Activated gamma-delta T cell (primary cell): ENCODE data around the gene SPACA4.

Source experiments
- DNase-seq: peaks from one replicate; lab custom pipeline; 2025; lab: John Stamatoyannopoulos, UW

Gene SPACA4

DNA sequence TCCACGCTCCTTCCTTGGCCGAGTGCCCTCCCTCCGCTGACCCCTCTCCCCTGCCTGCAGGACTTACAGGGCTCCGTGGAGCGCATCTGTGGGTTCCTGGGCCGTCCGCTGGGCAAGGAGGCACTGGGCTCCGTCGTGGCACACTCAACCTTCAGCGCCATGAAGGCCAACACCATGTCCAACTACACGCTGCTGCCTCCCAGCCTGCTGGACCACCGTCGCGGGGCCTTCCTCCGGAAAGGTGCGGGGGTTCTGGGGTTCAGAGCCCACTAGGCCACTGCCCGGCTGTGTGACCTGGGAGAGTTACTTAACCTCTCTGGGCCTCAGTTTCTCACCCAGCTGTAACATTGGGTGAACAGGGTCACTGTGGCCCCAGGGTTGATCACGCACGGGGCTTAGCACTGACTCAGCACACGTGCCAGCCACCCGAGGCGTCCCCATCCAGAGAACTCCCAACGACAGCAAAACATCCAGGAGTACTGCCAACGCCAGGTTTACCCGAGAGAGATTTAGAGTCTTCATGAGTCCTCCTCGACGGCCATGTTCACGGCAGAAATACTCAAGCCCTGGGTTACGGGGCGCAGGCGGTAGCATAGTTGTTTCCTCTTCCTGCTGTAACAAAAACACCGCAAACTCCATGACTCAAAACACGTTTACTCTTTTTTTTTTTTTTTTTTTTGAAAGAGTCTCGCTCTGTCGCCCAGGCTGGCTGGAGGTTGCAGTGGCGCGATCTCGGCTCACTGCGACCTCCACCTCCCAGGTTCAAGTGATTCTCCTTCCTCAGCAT lies 9.7 kb upstream of the SPACA4 start:
- DNase-seq, result no peak

DNA sequence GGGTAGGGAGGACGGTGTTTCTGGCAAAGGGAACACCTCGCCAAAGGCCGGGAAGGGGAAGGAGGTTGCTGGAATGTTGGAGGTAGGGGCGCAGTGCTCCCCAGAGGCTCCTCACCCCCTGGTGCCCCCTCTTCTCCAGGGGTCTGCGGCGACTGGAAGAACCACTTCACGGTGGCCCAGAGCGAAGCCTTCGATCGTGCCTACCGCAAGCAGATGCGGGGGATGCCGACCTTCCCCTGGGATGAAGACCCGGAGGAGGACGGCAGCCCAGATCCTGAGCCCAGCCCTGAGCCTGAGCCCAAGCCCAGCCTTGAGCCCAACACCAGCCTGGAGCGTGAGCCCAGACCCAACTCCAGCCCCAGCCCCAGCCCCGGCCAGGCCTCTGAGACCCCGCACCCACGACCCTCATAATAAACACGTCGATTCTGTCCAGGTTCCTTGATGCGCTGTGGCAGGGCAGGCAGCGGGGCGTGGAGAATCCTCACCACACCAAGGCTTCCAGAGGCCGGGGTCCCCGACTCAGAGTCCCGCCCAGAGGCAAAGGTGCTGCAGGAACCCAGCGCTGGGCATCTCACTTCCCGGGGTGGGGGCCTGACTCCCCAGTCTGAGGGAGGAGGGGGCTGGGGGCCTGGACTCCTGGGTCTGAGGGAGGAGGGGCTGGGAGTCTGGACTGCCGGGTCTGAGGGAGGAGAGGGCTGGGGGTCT lies 7.4 kb upstream of the SPACA4 start:
- no peak for DNase-seq

GRCh38 chr19:48600679-48601417 lies 5.7 kb upstream of the SPACA4 start:
- no peak for DNase-seq

- no peak for DNase-seq
These were observed 3.5 kb upstream of the SPACA4 start for GRCh38 chr19:48603001-48603400.

DNA sequence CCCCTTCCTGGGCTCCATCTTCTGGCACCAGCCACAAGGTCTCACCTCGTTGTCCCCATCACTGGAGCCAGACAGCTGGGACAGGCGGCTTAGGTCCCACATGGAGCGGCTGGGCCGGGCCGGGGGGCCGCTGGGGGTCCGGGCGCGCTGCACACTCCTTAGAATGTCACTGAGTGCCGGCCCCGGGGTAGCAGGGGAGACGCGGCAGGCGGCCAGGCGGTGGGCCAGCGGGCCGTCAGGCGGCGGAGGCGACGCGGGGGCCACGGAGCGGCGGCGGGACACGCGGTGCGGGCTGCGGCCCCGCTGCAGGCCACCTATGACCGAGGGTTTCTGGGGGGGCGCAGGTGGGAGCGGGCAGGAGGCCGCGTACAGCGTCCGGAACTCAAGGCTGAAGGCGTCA lies 3.1 kb upstream of the SPACA4 start:
- no peak for DNase-seq

GRCh38 chr19:48603850-48604249 lies 2.7 kb upstream of the SPACA4 start:
- DNase-seq, result no peak

DNA sequence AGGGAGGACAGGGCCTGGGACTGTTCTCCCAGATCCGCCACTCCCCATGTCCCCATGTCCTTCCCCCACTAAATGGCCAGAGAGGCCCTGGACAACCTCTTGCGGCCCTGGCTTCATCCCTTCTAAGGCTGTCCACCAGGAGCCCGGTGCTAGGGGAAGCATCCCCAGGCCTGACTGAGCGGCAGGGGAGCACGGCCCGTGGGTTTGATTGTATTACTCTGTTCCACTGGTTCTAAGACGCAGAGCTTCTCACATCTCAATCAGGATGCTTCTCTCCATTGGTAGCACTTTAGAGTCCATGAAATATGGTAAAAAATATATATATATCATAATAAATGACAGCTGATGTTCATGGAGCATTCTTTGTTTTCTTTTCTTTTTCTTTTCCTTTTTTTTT lies 815 bp downstream of the SPACA4 start:
- DNase-seq, result no peak

DNA sequence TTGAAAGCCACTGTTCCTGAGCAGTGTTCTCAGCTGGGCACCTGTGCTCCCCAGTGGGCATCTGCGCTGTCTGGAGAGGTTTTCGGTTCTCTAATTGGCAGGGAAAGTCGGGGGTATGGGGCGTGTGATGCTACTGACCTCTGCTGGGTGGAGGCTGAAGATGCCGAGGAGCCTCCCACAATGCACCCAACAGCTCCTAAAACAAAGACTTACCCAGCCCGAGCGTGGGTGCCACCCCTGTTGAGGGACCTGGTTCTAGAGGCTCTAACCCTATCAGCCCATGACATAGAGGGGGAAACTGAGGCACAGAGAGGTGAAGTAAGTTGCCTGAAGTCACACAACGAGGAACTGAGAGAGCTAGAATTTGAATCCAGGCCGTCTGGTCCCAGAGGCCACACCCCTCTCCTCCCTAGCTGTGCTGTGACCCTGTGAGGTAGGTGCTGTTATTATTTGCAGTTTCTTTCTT lies 2.3 kb downstream of the SPACA4 start:
- no peak for DNase-seq

DNA sequence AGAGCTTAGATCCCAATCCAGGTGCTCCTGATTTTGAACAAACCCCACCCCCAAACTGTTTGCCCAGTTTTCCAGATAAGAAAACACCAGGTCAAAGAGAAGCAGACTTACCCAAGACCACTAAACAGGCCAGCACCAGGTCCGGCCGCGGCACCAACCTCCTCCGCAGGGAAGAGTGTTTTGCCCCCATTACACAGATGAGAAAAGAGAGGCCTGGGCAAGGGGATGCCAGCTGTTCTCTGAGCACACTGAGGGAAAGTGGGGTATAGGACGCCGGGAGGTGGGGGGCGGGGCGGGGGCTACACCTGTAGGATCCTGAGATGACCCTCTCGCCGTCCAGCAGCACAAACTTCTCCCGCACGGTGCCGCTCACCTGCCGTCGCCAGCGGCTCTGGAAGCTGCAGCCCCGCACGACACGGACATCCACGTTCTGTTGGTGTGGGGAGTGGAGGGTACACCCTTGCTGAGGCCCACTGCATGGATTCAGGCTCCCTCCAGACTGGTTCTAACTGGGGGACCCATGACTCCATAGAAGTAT lies 3.1 kb downstream of the SPACA4 start:
- DNase-seq, result no peak

DNA sequence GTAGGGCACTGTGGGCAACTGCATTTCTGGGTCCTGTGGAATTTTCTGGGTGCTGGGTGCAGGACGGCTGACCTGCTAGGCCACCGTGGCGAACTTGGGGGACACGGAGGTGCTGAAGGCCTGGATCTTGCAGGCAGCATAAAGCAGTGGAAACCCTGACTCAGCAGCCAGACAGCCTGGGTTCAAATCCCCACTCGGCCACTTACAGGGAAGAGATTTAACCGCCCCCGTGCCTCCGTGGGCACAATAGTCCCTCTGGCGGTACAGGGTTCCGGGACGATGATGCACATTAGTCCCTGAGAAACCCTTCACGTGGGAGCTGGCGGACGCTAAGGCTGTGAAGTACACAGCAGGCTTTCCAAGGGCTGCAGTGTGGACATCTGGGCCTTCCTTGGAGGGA lies 5.3 kb downstream of the SPACA4 start:
- DNase-seq, result no peak

DNA sequence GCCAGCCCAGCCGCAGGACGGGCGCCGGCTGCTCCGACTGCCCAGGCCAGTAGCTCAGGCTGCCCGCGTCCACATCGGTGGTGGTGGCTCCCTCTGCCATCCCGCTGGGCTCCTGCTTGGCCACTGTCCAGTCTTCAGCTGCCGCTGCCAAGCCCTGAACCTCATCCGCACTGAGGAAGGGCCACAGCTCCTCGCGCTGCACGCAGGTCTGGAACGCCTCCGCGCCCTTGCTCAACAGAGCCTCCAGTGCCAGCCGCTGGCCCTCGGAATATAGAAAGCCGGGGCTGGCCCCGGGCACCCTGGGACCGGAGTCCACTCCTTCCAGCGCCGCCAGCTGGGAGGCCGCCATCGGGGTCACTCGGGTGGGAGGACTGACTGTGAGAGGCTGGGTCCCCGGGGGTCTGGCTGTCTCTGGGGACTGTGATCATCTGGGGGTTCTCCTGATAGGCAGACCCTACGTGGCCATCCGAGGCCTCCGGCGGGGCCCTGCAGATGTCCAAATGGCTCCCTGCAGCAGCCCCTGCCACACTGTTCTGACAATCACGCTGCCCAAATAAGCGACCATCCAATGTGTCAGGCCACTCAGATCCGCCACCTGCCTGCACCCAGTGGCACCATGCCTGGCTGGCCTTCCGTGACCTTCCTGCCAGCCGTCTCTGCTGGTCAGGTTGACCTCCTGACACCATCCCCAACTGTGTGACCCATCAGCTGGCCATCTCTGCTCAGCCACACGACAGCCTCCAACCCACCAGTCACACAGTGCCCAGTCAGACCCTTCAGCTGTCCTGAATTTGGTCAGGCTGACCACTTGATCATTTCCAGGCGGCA lies 6.7 kb downstream of the SPACA4 start:
- DNase-seq, result no peak

- no peak for DNase-seq
These were observed 7.4 kb downstream of the SPACA4 start for GRCh38 chr19:48613852-48614435.

DNA sequence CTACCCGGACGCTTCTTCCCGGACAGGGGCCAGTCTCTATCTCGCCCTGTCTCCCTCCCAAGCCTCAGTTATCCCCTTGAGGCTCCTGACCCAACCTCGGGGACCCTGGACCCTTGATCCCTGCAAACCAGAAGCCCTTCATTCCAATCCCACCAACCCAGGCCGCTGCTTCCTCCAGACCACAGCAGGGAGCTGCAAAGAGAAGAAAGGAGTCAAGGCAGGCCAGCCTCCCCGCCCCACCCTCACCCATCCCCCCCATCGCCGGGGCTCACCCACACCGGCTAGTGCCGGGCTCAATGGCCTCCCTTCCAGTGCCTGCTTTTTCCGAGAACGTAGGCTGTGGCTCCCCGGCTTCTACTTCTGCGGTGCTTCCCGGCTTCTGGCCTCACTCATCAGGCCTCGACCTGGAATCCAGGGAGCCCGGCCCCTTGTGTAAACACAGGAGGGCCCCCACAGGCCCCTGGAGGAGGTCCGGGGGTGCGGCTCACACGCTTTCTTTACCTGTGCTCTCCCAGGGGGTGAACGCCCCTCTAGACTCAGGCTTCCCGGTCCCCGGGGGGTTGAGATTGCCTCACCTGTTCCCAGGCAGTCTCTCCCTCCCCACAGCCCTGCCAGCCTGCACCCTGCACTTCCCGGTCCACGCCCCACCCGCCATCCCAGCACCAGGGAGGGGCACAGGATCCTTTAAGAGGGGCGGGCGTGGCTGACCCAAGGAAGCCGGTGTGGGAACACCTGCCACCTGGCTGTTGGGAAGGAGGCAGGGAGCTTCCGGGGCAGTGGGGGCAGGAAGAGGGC lies 8.1 kb downstream of the SPACA4 start, which contains the start of gene FAM83E:
FAM83E (minus strand) TSS at position 641 of the 795 bp plus-strand sequence. CDS start 1,704 bp downstream, outside the sequence.
- DNase-seq, result no peak

DNA sequence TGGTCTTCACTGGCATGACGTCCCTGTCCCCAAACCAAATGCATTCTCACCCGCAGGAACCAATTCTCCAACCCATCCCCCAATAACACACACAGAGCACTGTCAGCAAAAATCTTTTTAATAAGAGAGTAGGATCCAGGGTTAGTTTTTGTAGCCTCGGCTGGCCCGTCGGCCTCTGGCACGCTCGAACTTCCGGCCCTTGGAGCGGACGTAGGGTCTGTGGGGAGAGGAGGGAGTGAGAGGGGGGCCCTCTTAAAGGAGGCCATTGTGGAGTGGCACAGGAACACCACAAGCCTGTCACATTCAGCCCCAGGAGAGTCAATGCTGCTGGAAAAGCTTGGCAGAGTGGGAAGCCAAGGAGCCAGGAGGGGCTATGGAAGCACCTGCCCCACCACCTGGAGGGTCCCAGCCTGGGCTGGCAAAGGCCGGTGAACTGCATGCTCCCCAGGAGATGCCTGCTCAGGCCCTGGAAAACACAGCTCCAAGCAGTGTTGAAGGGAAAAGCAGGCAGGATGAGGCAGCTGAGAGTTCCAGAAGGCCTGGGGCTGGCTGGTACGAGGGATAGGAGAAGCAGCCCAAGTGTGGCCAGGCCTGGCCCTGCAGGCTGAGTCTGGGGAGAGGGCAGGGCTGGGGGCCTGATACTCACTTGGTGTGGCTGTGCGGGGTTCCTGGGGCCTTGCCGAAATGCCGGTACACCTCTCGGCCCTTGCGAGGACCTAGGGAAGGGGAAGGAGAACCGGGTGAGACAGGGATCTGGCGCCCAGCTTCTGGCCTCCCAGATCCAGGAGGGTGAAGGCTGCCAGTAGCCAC lies 8.9 kb downstream of the SPACA4 start:
- no peak for DNase-seq

DNA sequence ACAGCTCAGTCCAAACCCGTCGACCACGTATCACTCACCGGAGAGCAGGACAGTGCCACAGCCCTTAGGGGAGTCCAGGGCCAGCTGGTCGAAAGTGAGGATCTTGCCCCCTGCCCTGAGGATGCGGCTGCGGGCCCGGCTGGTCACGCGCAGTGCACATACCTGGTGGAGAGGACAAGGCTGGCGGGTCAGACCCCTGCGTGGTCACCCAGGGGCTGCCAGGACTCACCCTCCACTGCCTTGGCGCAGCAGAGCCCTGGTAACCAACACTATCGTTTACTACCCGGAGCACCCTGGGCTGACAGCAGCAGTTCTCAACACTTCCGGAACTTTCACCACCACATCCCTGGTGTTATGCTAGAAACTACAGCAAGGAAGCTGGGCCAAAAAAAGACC lies 9.5 kb downstream of the SPACA4 start:
- no peak for DNase-seq

- no peak for DNase-seq
These were observed 10.0 kb downstream of the SPACA4 start for GRCh38 chr19:48616491-48617056.

GRCh38 chr19:48617146-48617937 lies 10.8 kb downstream of the SPACA4 start:
- no peak for DNase-seq

GRCh38 chr19:48618278-48618915 lies 11.9 kb downstream of the SPACA4 start:
- no peak for DNase-seq
